NB4 (cell line): ENCODE results near the gene ETV4.

Source experiments
- CTCF ChIP-seq: IDR thresholded peaks from one replicate; pipeline ENCODE4 v1.5.1; 2012; ENCODE audit warnings: low read depth, low read length
- MAX ChIP-seq: IDR thresholded peaks from 2 replicates; pipeline ENCODE4 v1.6.1; 2011; ENCODE audit warnings: low read depth, low read length
- MYC ChIP-seq: IDR thresholded peaks from 2 replicates; pipeline ENCODE4 v1.6.1; 2011; ENCODE audit warnings: low read depth, low read length
- POLR2A ChIP-seq: IDR thresholded peaks from 2 replicates; pipeline ENCODE4 v1.6.1; 2011; ENCODE audit warnings: mild to moderate bottlenecking; ENCODE audit not compliant: insufficient read length; ENCODE audit errors: extremely low read depth

GRCh38 chr17:43526886-43527648, 19.1 kb downstream of the ETV4 start:
- no peak for TF ChIP-seq POLR2A
- no peak for TF ChIP-seq CTCF
- no peak for TF ChIP-seq MAX
- no peak for TF ChIP-seq MYC
